ENCODE data around the gene MPST.
"Not testable (repeated sequence)": the region's sequence is repeated elsewhere in the genome, so short reads cannot be mapped to it uniquely, and the experiment has no call there.

Gene MPST

GRCh38 chr22:37063431-37064420 is 44.2 kb downstream of the MPST start:
- DNase-seq, result no peak

DNA sequence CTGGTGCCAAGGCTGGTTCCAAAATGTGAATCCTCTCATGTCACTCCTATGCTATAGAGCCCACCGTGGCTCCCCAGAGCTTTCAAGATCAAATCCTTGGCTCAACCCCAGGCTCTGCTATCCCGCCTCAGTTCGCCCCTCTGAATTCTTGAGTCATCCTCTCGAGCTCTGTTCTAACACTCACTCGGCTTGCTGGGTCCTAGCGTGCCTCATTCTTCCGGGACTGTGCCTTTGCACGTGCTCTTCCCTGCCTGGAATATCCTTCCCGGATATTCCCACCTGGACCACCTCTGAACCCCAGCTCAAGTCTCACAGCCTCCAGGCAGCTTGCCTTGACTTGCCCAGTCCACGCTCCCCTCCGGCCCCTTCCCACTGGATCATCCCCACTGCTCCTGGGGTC is 45.0 kb downstream of the MPST start:
- no peak for DNase-seq

DNA sequence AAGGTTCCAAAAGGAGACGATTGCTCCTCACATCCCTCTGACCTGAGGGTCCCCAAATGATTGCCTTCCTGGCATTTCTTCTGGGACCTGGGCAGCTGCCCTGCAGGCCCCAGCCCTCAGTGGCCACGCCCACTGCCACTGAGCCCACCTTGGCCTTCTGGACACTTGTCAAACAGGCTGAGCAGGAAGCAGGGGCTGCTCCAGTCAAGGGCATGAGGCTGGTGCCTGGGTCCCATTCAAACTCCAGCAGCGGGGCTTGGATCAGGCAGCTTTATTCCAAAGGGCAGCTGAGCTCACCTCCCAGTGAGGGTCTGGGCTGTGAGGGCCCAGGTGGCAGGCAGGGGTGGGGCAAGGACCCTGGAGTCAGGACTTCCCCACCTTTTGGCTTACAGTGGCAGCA is 45.6 kb downstream of the MPST start:
- DNase-seq, result no peak

DNA sequence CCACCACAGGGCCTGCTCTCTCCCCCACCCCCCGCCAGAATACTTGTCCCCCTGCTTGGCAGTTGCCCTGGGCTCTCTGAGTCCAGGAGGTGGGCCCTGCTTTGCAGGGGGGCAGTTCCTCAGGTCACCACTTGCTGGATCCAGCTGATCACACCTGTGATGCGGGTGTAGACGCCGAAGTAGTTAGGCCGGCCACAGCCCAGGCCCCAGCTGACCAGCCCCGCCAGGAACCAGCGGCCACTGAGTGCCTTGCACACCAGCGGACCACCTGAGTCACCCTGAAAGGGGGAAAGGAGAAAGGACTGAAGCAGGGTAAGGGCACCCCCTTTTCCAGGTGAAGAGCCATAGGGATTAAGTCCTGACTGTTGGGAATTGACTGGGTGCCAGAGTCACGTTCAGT is 46.4 kb downstream of the MPST start:
- no peak for DNase-seq

DNA sequence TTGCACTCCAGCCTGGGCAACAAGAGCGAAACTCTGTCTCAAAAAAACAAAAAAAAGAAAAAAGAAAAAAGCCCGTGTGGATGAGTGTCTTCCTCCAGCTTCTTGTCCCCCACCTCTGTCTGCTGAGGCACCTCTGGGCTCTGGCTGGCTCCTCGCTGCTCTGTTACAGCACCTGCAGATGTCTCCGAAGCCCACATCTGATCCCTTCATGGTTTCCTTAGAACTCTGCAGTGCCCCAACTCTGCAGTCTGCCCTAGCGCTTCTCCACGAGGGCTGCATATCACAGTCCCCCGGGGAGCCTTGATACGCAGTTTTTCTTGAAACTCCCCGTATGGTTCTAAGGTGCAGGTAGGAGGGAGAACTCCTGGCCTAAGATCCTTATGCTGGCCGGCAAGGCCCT is 47.9 kb downstream of the MPST start:
- no peak for DNase-seq

DNA sequence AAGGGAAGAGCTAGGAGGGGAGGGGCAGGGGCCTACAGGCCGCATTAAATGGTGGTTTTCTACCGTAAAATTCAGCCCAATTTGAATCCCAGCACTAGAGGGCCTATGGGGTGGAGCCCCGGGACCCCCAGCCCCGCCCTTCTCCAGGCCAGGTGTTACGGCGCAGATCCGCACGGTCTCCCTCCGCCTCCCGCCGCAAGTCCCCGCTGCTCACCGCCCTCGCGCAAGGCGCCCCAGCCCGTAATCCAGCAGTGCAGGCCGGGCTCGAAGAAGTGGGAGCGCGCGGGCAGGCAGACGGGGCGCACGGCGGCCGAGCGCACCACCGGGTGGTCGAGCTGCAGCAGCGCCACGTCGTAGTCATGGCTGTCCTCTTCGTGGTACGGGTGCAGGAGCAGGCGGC is 49.3 kb downstream of the MPST start:
- no peak for DNase-seq

- no peak for DNase-seq
These were observed 49.8 kb downstream of the MPST start for GRCh38 chr22:37069319-37069718.

GRCh38 chr22:37069719-37070118 is 50.2 kb downstream of the MPST start:
- no peak for DNase-seq

DNA sequence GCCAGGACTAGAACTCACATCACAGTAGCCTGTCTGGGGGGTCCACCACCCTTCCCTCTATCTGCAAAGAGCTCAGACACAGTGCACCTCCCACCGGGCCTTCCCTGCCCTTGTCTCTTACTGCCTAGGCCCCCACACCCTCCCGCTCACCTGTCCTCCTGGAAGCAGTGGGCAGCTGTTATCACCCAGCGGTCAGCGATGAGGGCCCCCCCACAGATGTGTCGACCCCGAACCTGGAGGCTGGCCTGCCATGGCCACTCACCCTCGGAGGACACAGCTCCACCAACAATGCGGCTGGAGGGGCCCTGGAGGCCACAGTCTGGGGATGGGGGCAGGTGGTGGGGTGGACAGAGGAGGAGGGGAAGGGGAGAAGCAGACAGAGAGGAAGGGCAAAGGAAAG is 50.8 kb downstream of the MPST start:
- DNase-seq, result no peak

- DNase-seq, result no peak
These were observed 51.2 kb downstream of the MPST start for GRCh38 chr22:37070744-37071143.

- DNase-seq, result not testable (repeated sequence)
These were observed 52.5 kb downstream of the MPST start for GRCh38 chr22:37071850-37072592.

GRCh38 chr22:37072673-37073072 is 53.1 kb downstream of the MPST start:
- no peak for DNase-seq

DNA sequence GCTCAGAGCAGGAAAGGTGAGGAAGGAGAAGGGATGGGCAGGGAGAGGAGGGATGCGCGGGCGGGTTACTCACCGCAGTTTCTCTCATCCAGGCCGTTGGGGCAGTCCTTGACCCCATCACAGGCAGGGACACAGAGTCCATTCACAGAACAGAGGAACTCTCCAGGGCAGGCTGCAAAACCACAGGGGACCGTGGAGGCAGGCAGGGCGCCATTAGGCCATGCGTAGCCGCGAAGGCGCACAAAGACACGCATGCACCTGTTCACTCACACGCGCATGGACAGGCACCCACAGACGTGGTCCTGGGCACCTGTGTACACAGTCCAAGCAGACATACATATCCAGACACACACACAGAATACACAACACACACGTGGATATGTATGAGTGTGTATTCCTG is 55.0 kb downstream of the MPST start:
- no peak for DNase-seq

GRCh38 chr22:37075046-37075445 is 55.5 kb downstream of the MPST start:
- no peak for DNase-seq

GRCh38 chr22:37075822-37076433 is 56.4 kb downstream of the MPST start:
- DNase-seq, result no peak

DNA sequence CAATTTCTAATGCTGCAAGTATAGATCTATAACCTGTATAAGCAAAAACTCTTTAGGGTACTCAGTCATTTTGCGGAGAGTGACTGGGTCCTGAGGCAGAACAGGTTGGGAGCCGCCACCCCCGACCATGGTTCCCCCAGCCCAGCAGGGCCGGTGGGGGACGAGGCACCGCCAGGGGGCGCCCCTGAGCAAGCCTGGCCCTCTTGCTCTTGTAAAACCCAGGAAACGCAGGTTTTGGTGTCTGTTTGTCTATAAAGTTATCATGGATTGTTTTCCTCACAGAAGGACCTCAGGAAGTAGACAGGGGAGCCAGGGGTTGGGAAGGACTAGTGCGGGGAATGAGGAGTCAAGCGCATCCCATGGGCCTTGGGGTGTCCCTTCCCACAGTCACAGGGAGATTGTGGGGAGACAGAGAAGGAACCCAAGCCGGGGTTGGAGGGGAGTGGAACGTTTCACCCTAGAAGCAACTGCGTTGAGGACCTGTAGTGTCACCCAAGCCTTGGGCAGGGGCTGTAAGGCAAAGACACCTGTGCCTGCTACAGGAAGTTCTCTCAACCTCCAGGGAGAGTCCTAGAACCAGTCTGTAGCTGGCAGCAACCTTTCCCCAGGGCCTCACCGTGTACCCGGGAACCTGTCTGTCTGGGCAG is 58.4 kb downstream of the MPST start:
- DNase-seq, result peak; percentile 90

DNA sequence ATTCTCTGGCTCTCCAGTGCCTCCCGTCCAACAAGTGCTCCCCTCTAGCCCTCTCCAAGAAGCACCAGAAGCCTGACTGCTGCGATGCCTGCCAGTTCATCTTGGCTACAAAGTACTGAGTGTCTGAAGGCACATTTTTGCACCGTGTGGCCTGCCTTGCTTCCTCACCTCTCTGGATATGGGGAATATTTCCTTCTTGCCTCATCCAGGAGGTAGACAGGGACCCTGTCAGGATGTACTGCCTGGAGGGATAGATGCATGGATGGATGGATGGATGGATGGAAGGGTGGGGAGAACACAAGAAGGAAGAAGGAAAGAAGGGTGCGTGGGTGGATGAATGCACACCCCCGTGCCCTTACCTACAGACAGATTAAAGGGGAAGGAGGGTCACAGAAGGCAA is 59.6 kb downstream of the MPST start:
- DNase-seq, result no peak
